GM23338 (cell line): Measurements from ENCODE around the gene ARHGEF17. TPM values are rescaled to one million over a fixed set of nuclear protein-coding genes. Genes with fewer than 3 reads are reported as not detected.
A peak's percentile ranks its signal among the peaks of the same experiment; 100 is the strongest.

Source experiments
- ATAC-seq: fragments of 200-7000 bp; cut with Tn5 transposase; 3 replicates; pipeline ENCODE4 v1.9.1; 2020
- DNase-seq: peaks from one replicate; pipeline ENCODE4 v3.0.0-alpha.2; 2015; ENCODE audit warnings: low spot score
- H2AFZ ChIP-seq: fragments of 200-600 bp; sonication (generic); 2 replicates; pipeline ENCODE4 v1.8.0; 2016; ENCODE audit warnings: antibody characterized with exemption, mild to moderate bottlenecking, moderate library complexity
- H3F3A ChIP-seq: fragments of 200-600 bp; sonication (generic); replicated peaks from 2 replicates; pipeline ENCODE4 v1.8.0; 2017; ENCODE audit warnings: antibody characterized with exemption, mixed run types, low read depth
- H3K27ac ChIP-seq: fragments of 200-600 bp; sonication (generic); 2 replicates; pipeline ENCODE4 v1.6.1; 2016; ENCODE audit warnings: low read depth
- H3K27me3 ChIP-seq: fragments of 200-600 bp; sonication (generic); 2 replicates; pipeline ENCODE4 v1.8.0; 2016; ENCODE audit warnings: mild to moderate bottlenecking, mixed run types, moderate library complexity; ENCODE audit not compliant: insufficient read depth
- H3K36me3 ChIP-seq: fragments of 200-600 bp; sonication (generic); 2 replicates; pipeline ENCODE4 v1.8.0; 2016; ENCODE audit warnings: mild to moderate bottlenecking; ENCODE audit not compliant: insufficient read depth
- H3K4me1 ChIP-seq: fragments of 200-600 bp; sonication (generic); 2 replicates; pipeline ENCODE4 v1.8.0; 2016; ENCODE audit warnings: mild to moderate bottlenecking, moderate library complexity; ENCODE audit not compliant: insufficient read depth
- H3K4me2 ChIP-seq: fragments of 200-600 bp; sonication (generic); 2 replicates; pipeline ENCODE4 v1.7.1; 2017; ENCODE audit warnings: mixed run types
- H3K4me3 ChIP-seq: fragments of 200-600 bp; sonication (generic); 2 replicates; pipeline ENCODE4 v1.6.1; 2016; ENCODE audit warnings: mixed run types
- H3K79me2 ChIP-seq: fragments of 200-600 bp; sonication (generic); replicated peaks from 2 replicates; pipeline ENCODE4 v1.8.0; 2017; ENCODE audit warnings: mild to moderate bottlenecking; ENCODE audit not compliant: insufficient read depth
- H3K9me2 ChIP-seq: fragments of 200-600 bp; sonication (generic); 2 replicates; pipeline ENCODE4 v1.8.0; 2017; ENCODE audit not compliant: insufficient read depth
- H4K20me1 ChIP-seq: fragments of 200-600 bp; sonication (generic); replicated peaks from 2 replicates; pipeline ENCODE4 v1.8.0; 2017; ENCODE audit warnings: mild to moderate bottlenecking; ENCODE audit not compliant: insufficient read depth
- H3K27ac Mint-ChIP-seq: 2 replicates; pipeline ENCODE4 v1.8.0; 2020; ENCODE audit warnings: inconsistent platforms, mild to moderate bottlenecking, moderate library complexity, mixed read lengths
- H3K27me3 Mint-ChIP-seq: 3 replicates; pipeline ENCODE4 v1.8.0; 2022; ENCODE audit warnings: low read depth, mild to moderate bottlenecking, moderate library complexity, mixed read lengths, inconsistent platforms; ENCODE audit not compliant: insufficient read depth, poor library complexity
- H3K36me3 Mint-ChIP-seq: 3 replicates; pipeline ENCODE4 v1.8.0; 2021; ENCODE audit warnings: low read depth, mild to moderate bottlenecking, inconsistent platforms, moderate library complexity, mixed read lengths
- H3K4me1 Mint-ChIP-seq: 3 replicates; pipeline ENCODE4 v1.8.0; 2020; ENCODE audit warnings: mild to moderate bottlenecking, inconsistent platforms, mixed read lengths
- H3K4me3 Mint-ChIP-seq: 3 replicates; pipeline ENCODE4 v1.8.0; 2021; ENCODE audit warnings: moderate library complexity, mild to moderate bottlenecking, inconsistent platforms, mixed read lengths
- H3K9me3 Mint-ChIP-seq: 3 replicates; pipeline ENCODE4 v1.8.0; 2020; ENCODE audit warnings: moderate library complexity, mild to moderate bottlenecking, inconsistent platforms, mixed read lengths
- CREB1 ChIP-seq: fragments of 250-450 bp; sonication (Bioruptor Pico); IDR thresholded peaks from 2 replicates; pipeline ENCODE4 v1.5.0; 2020; ENCODE audit warnings: low read depth, mild to moderate bottlenecking, moderate library complexity
- CTCF ChIP-seq, 2 experiments: fragments of 200-600 bp in 1 of 2; sonication (generic) in 1 of 2; conservative IDR thresholded peaks; 2 replicates each; pipeline versions ENCODE4 v1.5.1 to v1.6.1; 2016 to 2017; ENCODE audit warnings: antibody characterized with exemption in 2 of 2, low read depth in 2 of 2, mild to moderate bottlenecking in 2 of 2, moderate library complexity in 1 of 2
- ZNF331 ChIP-seq: fragments of 250-450 bp; sonication (Bioruptor Pico); IDR thresholded peaks from 2 replicates; pipeline ENCODE4 v1.5.0; 2020; ENCODE audit warnings: low read depth, mild to moderate bottlenecking, moderate library complexity
- ZNF462 ChIP-seq: fragments of 250-450 bp; sonication (Bioruptor Pico); IDR thresholded peaks from 2 replicates; pipeline ENCODE4 v1.5.0; 2020; ENCODE audit warnings: mild to moderate bottlenecking, moderate library complexity
- polyA plus RNA-seq: library from polyadenylated mRNA; unstranded; fragments of >200 nt; fragmentation: Nextera tagmentation; extraction: Ambion mirVana; gene quantifications from 2 replicates; pipeline ENCODE4 v1.2.1, GENCODE V29; 2016
- total RNA-seq: library from RNA; depleted of rRNA; stranded (reverse); fragments of >200 nt; shearing (Covaris generic); gene quantifications from 2 replicates; pipeline ENCODE4 v1.2.3, GENCODE V29; 2014

ARHGEF17 gene
- total and polyA plus RNA-seq, 2 experiments from 2014 or later: 2.9 to 15.0 TPM

- no peak for TF ChIP-seq ZNF462 (CRISPR knock-in tag)
- no peak for TF ChIP-seq ZNF331 (CRISPR knock-in tag)
- TF ChIP-seq CTCF (conservative IDR thresholded peaks at IDR 0.05; ENCODE audit: low read depth in 2 of 2): no peak
Measured at GRCh38 chr11:73367482-73368024, 59.5 kb downstream of the ARHGEF17 start (continued).

GRCh38 chr11:73372375-73372993 lies 64.4 kb downstream of the ARHGEF17 start:
- Mint-ChIP-seq H3K9me3 (no peaks in the 10 kb centered on the region), H3K4me1 (peaks cover 13% of the 10 kb centered on the region), H3K4me3 (no peak overlapping the region), H3K36me3 (no peaks in the 10 kb centered on the region), H3K27ac (no peak overlapping the region), H3K27me3 (peaks cover 25% of the 10 kb centered on the region)
- Histone ChIP-seq H3K4me2 (no peak overlapping the region), H3F3A (no peaks in the 10 kb centered on the region), H3K36me3 (no peaks in the 10 kb centered on the region), H3K9me2 (0 out of 2 replicates have a peak, but pooled peaks cover 2% of the 10 kb centered on the region), H2AFZ (no peak overlapping the region), H3K27ac (no peak overlapping the region), H3K4me1 (peaks cover 7% of the 10 kb centered on the region), H3K79me2 (no peaks in the 10 kb centered on the region), H3K27me3 (peaks cover 10% of the 10 kb centered on the region; the same call in 1 of the 2 replicates), H3K4me3 (no peak overlapping the region), H4K20me1 (no peaks in the 10 kb centered on the region)
- DNase-seq: peak; percentile 75
- ATAC-seq: peak; percentile 26
- TF ChIP-seq CTCF (conservative IDR thresholded peaks at IDR 0.05; ENCODE audit: low read depth in 2 of 2) (peak; percentile 39 to 45; a peak in 3 of 4 replicates), CREB1 (no peak)
